Kidney tubule cell (primary cell): ENCODE measurements around the gene KCNH5.

ENCODE experiments used
- DNase-seq: peaks from one replicate; pipeline ENCODE4 v3.0.0-alpha.2; 2018; ENCODE audit warnings: low spot score

The KCNH5 gene, protein sequence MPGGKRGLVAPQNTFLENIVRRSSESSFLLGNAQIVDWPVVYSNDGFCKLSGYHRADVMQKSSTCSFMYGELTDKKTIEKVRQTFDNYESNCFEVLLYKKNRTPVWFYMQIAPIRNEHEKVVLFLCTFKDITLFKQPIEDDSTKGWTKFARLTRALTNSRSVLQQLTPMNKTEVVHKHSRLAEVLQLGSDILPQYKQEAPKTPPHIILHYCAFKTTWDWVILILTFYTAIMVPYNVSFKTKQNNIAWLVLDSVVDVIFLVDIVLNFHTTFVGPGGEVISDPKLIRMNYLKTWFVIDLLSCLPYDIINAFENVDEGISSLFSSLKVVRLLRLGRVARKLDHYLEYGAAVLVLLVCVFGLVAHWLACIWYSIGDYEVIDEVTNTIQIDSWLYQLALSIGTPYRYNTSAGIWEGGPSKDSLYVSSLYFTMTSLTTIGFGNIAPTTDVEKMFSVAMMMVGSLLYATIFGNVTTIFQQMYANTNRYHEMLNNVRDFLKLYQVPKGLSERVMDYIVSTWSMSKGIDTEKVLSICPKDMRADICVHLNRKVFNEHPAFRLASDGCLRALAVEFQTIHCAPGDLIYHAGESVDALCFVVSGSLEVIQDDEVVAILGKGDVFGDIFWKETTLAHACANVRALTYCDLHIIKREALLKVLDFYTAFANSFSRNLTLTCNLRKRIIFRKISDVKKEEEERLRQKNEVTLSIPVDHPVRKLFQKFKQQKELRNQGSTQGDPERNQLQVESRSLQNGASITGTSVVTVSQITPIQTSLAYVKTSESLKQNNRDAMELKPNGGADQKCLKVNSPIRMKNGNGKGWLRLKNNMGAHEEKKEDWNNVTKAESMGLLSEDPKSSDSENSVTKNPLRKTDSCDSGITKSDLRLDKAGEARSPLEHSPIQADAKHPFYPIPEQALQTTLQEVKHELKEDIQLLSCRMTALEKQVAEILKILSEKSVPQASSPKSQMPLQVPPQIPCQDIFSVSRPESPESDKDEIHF

GRCh38 chr14:63045234-63045611 is at the start of gene KCNH5:
Gene KCNH5, minus strand, starts transcription at chr14:63045458. Its CDS starts 272 bp downstream, at chr14:63045186.
- peak; percentile 21 for DNase-seq

GRCh38 chr14:63091394-63091996 is 46.2 kb upstream of the KCNH5 start:
- DNase-seq, result no peak

- DNase-seq, result no peak
These were observed 43.6 kb upstream of the KCNH5 start for GRCh38 chr14:63088865-63089264.

GRCh38 chr14:63078569-63078968 is 33.3 kb upstream of the KCNH5 start:
- DNase-seq, result no peak

- DNase-seq, result no peak
These were observed 31.2 kb upstream of the KCNH5 start for GRCh38 chr14:63076488-63076887.

DNA sequence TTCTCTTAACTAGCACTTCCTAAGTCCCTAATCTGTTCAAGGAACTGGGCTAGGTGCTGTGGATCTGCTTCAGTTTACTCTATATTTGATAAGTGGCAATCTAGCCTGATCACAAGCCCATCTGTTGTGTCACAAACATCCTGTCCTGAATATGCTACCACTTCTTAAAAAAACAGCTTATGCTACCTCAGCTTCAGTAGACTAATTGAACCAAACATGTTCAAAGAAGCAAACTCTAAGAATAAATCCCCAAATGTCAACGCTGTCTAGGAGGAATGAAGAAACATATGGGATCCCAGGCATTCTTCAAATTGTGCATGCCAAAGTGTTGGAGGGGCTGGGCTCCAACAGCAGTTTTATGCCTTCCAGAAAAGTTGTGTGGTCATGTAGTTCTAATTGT is 10.4 kb upstream of the KCNH5 start:
- no peak for DNase-seq

- no peak for DNase-seq
These were observed 6.7 kb upstream of the KCNH5 start for GRCh38 chr14:63051992-63052391.

- DNase-seq, result no peak
These were observed 6.0 kb upstream of the KCNH5 start for GRCh38 chr14:63051301-63051700.

GRCh38 chr14:63050694-63051093 is 5.4 kb upstream of the KCNH5 start:
- DNase-seq, result no peak

GRCh38 chr14:63046339-63047268 is 1.3 kb upstream of the KCNH5 start:
- DNase-seq, result no peak

DNA sequence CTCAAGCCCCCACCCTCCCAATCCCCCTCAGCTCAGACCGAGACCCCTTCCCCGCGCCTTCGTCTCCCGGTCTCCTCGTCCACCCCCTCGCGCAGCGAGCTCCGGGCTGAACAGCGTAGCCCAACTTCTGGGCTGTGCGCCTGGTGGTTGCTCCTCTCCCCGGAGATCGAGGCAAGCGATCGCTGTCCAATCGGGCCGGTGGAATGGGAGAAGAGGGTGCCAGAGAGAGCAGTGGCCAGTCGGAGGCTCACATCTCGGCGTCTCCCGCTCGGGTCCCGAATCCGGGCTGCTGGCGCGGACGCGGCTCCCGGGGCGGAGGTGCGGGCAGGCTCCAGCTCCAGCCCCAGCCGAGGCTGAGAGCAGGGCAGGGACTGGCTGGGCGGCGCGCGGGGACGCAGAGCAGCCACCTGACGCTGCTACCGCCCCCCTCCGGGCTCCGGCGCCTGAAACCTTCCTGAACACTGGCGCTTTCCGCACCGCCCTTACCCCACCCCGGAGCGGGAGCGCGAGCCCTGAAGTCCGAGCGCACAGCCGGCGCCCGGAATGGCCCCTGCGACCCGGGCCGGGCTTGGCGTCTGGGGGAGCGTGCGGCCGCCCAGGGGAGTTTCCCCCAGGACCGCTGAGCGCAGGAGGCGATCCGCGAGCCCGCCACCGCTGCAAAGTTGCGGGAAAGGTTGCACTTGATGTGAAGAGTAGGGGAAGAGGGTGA is 508 bp upstream of the KCNH5 start:
- peak; percentile 12 for DNase-seq

- DNase-seq, result peak; percentile 56
These were observed 5.4 kb downstream of the KCNH5 start for GRCh38 chr14:63039866-63040265.

- DNase-seq, result no peak
These were observed 12.6 kb downstream of the KCNH5 start for GRCh38 chr14:63032641-63033040.

GRCh38 chr14:63032076-63032475 is 13.2 kb downstream of the KCNH5 start:
- no peak for DNase-seq

- no peak for DNase-seq
These were observed 15.1 kb downstream of the KCNH5 start for GRCh38 chr14:63030113-63030512.

DNA sequence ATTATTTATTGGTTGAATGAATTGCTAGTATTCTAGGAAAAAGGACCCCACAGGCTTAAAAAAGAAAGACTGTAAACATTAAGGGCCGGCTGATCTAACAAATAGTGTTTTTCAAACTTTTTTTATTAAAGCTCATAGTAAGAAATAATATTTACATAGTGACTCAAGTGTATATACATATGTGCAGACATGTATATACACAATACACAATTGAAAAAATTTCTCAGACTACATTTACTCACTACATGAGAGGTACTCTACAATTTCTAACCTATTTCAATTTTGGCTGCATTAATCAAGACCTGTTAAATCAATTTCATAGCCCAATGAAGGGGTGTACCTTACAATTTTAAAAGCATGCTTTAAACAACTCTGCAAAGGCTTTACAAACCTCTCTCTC is 17.5 kb downstream of the KCNH5 start:
- no peak for DNase-seq

DNA sequence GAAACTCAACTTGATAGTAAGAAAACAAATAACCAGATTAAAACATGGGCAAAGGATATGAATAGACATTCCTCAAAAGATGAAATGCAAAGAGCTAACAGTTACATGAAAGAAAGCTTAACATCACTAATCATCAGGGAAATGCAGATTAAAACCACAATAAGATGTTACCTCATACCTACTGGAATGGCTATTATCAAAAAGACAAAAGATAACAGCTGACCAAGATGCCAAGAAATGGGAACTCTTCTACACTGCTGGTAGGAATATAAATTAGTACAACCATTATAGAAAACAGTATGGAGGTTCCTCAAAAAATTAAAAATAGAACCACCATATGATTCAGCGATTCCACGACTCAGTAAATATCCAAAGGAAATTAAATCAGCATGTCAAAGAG is 18.8 kb downstream of the KCNH5 start:
- no peak for DNase-seq

DNA sequence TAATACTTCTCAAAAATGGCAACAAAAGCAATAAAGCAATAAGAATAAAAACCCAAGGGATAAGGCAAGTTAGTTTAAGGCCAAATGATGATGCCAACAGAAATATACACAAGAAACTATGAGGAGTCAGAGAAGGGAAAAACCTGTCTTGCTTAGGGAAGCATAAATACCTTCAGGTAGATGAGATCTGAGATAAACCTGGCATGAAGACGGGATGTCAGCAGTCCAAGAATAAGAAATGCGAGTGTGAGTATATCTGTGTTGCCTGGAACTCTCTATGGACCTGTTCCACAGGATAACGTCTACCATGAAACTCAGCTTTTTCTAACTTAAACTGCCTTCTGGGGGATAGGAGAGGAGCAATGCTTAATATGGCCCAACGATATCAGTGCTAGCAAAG is 30.6 kb downstream of the KCNH5 start:
- no peak for DNase-seq

DNA sequence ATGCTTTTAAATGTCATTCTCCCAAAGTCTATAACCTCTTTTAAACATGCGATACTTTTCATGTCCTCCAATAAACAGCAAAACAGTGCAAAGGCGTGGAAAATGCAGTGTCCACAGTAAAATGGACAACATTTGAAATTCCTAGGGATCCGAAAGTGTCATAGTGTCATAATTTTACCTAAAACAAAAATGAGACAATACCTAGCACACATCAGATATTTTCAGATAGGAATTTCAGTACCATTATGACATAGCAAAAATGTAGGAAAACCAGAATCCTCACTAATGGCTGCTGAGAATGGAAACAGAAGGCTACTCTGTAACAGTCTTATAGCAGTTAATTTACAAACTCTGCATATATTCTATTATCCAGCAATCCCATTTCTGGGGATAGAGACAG is 33.1 kb downstream of the KCNH5 start:
- no peak for DNase-seq

GRCh38 chr14:63011623-63012022 is 33.6 kb downstream of the KCNH5 start:
- DNase-seq, result no peak

DNA sequence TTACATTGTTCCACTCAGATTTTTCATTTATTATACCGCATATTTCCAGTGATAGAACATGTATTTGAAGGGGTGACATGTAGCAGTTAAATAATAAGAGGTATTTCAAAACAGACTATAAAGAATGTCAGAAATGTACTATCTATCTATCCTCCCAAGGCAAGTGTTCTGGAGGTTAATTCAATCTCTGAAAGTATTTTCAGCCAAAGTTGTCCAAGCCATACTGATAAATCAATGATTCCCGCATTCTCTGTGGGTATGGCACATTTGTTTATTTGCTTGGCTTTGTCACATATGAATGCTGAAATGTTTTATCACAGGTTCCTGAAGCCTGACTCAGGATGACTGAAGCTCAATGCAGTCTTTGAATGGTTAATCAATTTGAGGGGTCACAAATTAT is 35.8 kb downstream of the KCNH5 start:
- DNase-seq, result no peak
